ENCODE results near the gene OLFM4. TPM values are rescaled to one million over a fixed set of nuclear protein-coding genes. Genes with fewer than 3 reads are reported as not detected.

The OLFM4 gene
- total RNA-seq, 1 experiment from 2014 or later = 0.12 TPM

GRCh38 chr13:53073711-53074110, 45.1 kb downstream of the OLFM4 start:
- TF ChIP-seq ZNF274 (IDR thresholded peaks at IDR 0.05; ENCODE audit: low read depth, low read length) = no peak
- TF ChIP-seq ZBTB33 (IDR thresholded peaks at IDR 0.05; ENCODE audit: extremely low read depth, insufficient replicate concordance, low read length) = no peak
- no peak for TF ChIP-seq CTCF (IDR thresholded peaks at IDR 0.05 in 2 of 3, conservative IDR thresholded peaks at IDR 0.05 in 1 of 3; ENCODE audit: borderline replicate concordance in 1 of 3, insufficient read depth in 1 of 3, low read depth in 2 of 3, low read length in 2 of 3)
- no peak for TF ChIP-seq POLR2AphosphoS5 (IDR thresholded peaks at IDR 0.05; ENCODE audit: low read depth, low read length)
- TF ChIP-seq TCF7L2 (IDR thresholded peaks at IDR 0.05; ENCODE audit: borderline replicate concordance, extremely low read depth, insufficient read depth, insufficient read length) = no peak
- TF ChIP-seq ZFX (IDR thresholded peaks at IDR 0.05) = no peak
- TF ChIP-seq SRF (IDR thresholded peaks at IDR 0.05; ENCODE audit: low read depth) = no peak
- no peak for TF ChIP-seq REST (IDR thresholded peaks at IDR 0.05; ENCODE audit: low read depth)
- TF ChIP-seq CBX3 (IDR thresholded peaks at IDR 0.05; ENCODE audit: low read depth) = no peak
- H3K4me1 ChIP-seq (ENCODE audit: control insufficient read depth in 1 of 2, insufficient read depth in 2 of 2, low read length in 2 of 2) = no peaks in the 10 kb centered on the region
- POLR2A ChIA-PET = no interaction called here
- intact Hi-C loops (cut with micrococcal nuclease) = no loop called here
- no peaks in the 10 kb centered on the region for H3K9me2 ChIP-seq (ENCODE audit: insufficient read depth)
- no peak overlapping the region for H3K27ac ChIP-seq (ENCODE audit: low read depth, low read length)
- no peak overlapping the region for H3K4me3 ChIP-seq (replicated peaks in 1 of 2; ENCODE audit: low read depth in 1 of 2, low read length in 2 of 2)
- DNase-seq (ENCODE audit: low read depth, low spot score) (no peak), ATAC-seq (no peak)
- H3K36me3 ChIP-seq (ENCODE audit: control insufficient read depth in 1 of 2, insufficient read depth in 2 of 2, low read length in 2 of 2) = no peaks in the 10 kb centered on the region
- RAD21 ChIA-PET (ENCODE audit: low non-redundant PET in 1 of 2, low total read pairs in 2 of 2, uncharacterized antibody in 2 of 2, unreplicated experiment in 2 of 2) = no interaction called here
- no peaks in the 10 kb centered on the region for H3K79me2 ChIP-seq (ENCODE audit: insufficient read depth, low read length)
- no peaks in the 10 kb centered on the region for H3K9me3 ChIP-seq (ENCODE audit: control insufficient read depth in 1 of 2, insufficient read depth in 1 of 2, low read depth in 1 of 2, low read length in 2 of 2)
- no peak overlapping the region for H2AFZ ChIP-seq (ENCODE audit: low read depth, low read length, poor library complexity, severe bottlenecking)
- no peaks in the 10 kb centered on the region for H3K27me3 ChIP-seq (ENCODE audit: insufficient read depth, low read length)
- no TSS peak for BruUV-seq (replicated peaks)
- H3K9ac ChIP-seq (ENCODE audit: low read length) = no peak overlapping the region
- no peak overlapping the region for H3K4me2 ChIP-seq (ENCODE audit: low read length)
- CTCF ChIA-PET = no interaction called here
- no peaks in the 10 kb centered on the region for H4K20me1 ChIP-seq (ENCODE audit: insufficient read depth)

Measured in HCT116 (cell line).